Hepatocyte (in vitro differentiated cells): Measurements from ENCODE around the gene TIAM1.

Experiments used
- EZH2 ChIP-seq: fragments of 200-600 bp; sonication (generic); IDR thresholded peaks from 2 replicates; pipeline ENCODE4 v1.6.1; 2016; ENCODE audit warnings: antibody characterized with exemption, mild to moderate bottlenecking, borderline replicate concordance
- EZH2phosphoT487 ChIP-seq: fragments of 200-600 bp; sonication (generic); IDR thresholded peaks from one replicate; pipeline ENCODE4 v1.6.1; 2018; ENCODE audit warnings: antibody characterized with exemption, mild to moderate bottlenecking, low read depth, moderate library complexity; ENCODE audit not compliant: unreplicated experiment, severe bottlenecking
- TF ChIP-seq, protein P1 (sequence below): fragments of 200-600 bp; sonication (generic); IDR thresholded peaks from 2 replicates; pipeline ENCODE4 v1.5.1; 2016; ENCODE audit warnings: antibody characterized with exemption, mild to moderate bottlenecking; ENCODE audit not compliant: poor library complexity

DNA sequence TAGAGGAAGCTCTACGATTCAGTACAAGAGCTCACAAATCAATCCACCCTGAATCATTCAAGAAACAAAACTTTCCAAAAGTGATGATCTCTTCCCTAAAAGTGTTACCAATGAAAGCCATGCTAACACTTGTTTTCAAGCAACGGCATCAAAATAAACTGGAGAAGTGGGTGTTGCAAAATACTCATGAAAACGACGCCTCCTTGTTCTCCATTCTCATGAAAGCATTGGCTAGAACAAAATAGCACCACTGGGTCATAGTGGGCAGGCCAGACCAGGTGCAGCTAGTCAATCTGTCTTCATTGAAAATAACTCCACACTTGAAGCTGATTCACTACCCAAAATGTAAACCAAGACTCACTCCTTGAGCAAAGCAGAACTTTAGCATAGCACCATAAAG is 4.3 kb downstream of the TIAM1 start:
- TF ChIP-seq, protein P1, sequence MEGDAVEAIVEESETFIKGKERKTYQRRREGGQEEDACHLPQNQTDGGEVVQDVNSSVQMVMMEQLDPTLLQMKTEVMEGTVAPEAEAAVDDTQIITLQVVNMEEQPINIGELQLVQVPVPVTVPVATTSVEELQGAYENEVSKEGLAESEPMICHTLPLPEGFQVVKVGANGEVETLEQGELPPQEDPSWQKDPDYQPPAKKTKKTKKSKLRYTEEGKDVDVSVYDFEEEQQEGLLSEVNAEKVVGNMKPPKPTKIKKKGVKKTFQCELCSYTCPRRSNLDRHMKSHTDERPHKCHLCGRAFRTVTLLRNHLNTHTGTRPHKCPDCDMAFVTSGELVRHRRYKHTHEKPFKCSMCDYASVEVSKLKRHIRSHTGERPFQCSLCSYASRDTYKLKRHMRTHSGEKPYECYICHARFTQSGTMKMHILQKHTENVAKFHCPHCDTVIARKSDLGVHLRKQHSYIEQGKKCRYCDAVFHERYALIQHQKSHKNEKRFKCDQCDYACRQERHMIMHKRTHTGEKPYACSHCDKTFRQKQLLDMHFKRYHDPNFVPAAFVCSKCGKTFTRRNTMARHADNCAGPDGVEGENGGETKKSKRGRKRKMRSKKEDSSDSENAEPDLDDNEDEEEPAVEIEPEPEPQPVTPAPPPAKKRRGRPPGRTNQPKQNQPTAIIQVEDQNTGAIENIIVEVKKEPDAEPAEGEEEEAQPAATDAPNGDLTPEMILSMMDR, result no peak
- TF ChIP-seq EZH2phosphoT487 (no peak), EZH2 (no peak)
